Thyroid gland (tissue), 4 donors: ENCODE measurements around the gene TSPAN4.

ENCODE experiments used
- POLR2A ChIP-seq, 2 donors: fragments of 450-650 bp; IDR thresholded peaks; one replicate each; pipeline ENCODE4 v1.6.1; 2017; ENCODE audit warnings: antibody characterized with exemption in 2 of 2, mild to moderate bottlenecking in 2 of 2, moderate library complexity in 1 of 2
- TF ChIP-seq, protein P1 (sequence below), 6 experiments: fragments of 200-600 bp in 3 of 6; fragments of 450-650 bp in 3 of 6; sonication (generic) in 3 of 6; IDR thresholded peaks; one replicate each; pipeline ENCODE4 v1.5.1; 2016 to 2019; ENCODE audit warnings: antibody characterized with exemption in 6 of 6, mild to moderate bottlenecking in 2 of 6, inconsistent platforms in 1 of 6, moderate library complexity in 1 of 6

- TF ChIP-seq, protein P1, sequence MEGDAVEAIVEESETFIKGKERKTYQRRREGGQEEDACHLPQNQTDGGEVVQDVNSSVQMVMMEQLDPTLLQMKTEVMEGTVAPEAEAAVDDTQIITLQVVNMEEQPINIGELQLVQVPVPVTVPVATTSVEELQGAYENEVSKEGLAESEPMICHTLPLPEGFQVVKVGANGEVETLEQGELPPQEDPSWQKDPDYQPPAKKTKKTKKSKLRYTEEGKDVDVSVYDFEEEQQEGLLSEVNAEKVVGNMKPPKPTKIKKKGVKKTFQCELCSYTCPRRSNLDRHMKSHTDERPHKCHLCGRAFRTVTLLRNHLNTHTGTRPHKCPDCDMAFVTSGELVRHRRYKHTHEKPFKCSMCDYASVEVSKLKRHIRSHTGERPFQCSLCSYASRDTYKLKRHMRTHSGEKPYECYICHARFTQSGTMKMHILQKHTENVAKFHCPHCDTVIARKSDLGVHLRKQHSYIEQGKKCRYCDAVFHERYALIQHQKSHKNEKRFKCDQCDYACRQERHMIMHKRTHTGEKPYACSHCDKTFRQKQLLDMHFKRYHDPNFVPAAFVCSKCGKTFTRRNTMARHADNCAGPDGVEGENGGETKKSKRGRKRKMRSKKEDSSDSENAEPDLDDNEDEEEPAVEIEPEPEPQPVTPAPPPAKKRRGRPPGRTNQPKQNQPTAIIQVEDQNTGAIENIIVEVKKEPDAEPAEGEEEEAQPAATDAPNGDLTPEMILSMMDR (IDR thresholded peaks at IDR 0.05), result peak in 1 of 6 experiments; percentile 1
- peak in 1 of 2 donors; percentile 49 for TF ChIP-seq POLR2A (IDR thresholded peaks at IDR 0.05)
These were observed 2.3 kb downstream of the TSPAN4 start for GRCh38 chr11:844693-845644.
